ENCODE results near the gene STX18. TPM values are rescaled to one million over a fixed set of nuclear protein-coding genes. Genes with fewer than 3 reads are reported as not detected.

Gene STX18
- total and polyA plus RNA-seq, 10 of the 15 experiments (the other 5 are each of a cell fraction or from before 2014, with no cell fraction given), result 8.2 to 46.6 (median 31.1) TPM

GRCh38 chr4:4502694-4503311, 39.0 kb downstream of the STX18 start (continued):
- TF ChIP-seq ZNF24 (IDR thresholded peaks at IDR 0.05), result no peak
- TF ChIP-seq TARDBP (IDR thresholded peaks at IDR 0.05; ENCODE audit: borderline replicate concordance), result no peak
- no peak for TF ChIP-seq BRCA1 (IDR thresholded peaks at IDR 0.05; ENCODE audit: low read depth, low read length)
- TF ChIP-seq MEF2B (IDR thresholded peaks at IDR 0.05; ENCODE audit: partially characterized antibody, poor library complexity, severe bottlenecking), result no peak
- TF ChIP-seq ZNF687 (IDR thresholded peaks at IDR 0.05), result 0 out of 2 replicates have a peak, but pooled peaks have one; percentile 25
- no peak for TF ChIP-seq SMAD5 (IDR thresholded peaks at IDR 0.05; ENCODE audit: low read depth)
- no peak for TF ChIP-seq RCOR1 (conservative IDR thresholded peaks at IDR 0.05; ENCODE audit: low read depth, low read length)
- TF ChIP-seq, protein P1, sequence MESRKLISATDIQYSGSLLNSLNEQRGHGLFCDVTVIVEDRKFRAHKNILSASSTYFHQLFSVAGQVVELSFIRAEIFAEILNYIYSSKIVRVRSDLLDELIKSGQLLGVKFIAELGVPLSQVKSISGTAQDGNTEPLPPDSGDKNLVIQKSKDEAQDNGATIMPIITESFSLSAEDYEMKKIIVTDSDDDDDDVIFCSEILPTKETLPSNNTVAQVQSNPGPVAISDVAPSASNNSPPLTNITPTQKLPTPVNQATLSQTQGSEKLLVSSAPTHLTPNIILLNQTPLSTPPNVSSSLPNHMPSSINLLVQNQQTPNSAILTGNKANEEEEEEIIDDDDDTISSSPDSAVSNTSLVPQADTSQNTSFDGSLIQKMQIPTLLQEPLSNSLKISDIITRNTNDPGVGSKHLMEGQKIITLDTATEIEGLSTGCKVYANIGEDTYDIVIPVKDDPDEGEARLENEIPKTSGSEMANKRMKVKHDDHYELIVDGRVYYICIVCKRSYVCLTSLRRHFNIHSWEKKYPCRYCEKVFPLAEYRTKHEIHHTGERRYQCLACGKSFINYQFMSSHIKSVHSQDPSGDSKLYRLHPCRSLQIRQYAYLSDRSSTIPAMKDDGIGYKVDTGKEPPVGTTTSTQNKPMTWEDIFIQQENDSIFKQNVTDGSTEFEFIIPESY (IDR thresholded peaks at IDR 0.05), result no peak
- TF ChIP-seq SUPT20H (IDR thresholded peaks at IDR 0.05; ENCODE audit: borderline replicate concordance, control insufficient read depth, low read depth, low read length), result no peak
- TF ChIP-seq, protein P2, sequence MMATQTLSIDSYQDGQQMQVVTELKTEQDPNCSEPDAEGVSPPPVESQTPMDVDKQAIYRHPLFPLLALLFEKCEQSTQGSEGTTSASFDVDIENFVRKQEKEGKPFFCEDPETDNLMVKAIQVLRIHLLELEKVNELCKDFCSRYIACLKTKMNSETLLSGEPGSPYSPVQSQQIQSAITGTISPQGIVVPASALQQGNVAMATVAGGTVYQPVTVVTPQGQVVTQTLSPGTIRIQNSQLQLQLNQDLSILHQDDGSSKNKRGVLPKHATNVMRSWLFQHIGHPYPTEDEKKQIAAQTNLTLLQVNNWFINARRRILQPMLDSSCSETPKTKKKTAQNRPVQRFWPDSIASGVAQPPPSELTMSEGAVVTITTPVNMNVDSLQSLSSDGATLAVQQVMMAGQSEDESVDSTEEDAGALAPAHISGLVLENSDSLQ (IDR thresholded peaks at IDR 0.05), result no peak; the same call in 1 of the 2 replicates
- TF ChIP-seq, protein P3, sequence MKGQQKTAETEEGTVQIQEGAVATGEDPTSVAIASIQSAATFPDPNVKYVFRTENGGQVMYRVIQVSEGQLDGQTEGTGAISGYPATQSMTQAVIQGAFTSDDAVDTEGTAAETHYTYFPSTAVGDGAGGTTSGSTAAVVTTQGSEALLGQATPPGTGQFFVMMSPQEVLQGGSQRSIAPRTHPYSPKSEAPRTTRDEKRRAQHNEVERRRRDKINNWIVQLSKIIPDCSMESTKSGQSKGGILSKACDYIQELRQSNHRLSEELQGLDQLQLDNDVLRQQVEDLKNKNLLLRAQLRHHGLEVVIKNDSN (IDR thresholded peaks at IDR 0.05; ENCODE audit: borderline replicate concordance, extremely low read length, insufficient read depth, low read depth, low read length), result no peak
- TF ChIP-seq, protein P4, sequence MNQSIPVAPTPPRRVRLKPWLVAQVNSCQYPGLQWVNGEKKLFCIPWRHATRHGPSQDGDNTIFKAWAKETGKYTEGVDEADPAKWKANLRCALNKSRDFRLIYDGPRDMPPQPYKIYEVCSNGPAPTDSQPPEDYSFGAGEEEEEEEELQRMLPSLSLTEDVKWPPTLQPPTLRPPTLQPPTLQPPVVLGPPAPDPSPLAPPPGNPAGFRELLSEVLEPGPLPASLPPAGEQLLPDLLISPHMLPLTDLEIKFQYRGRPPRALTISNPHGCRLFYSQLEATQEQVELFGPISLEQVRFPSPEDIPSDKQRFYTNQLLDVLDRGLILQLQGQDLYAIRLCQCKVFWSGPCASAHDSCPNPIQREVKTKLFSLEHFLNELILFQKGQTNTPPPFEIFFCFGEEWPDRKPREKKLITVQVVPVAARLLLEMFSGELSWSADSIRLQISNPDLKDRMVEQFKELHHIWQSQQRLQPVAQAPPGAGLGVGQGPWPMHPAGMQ (IDR thresholded peaks at IDR 0.05; ENCODE audit: borderline replicate concordance), result no peak
- peak; percentile 66 for TF ChIP-seq POLR2AphosphoS5 (IDR thresholded peaks at IDR 0.05; ENCODE audit: low read length)
- no peak for TF ChIP-seq SUZ12 (IDR thresholded peaks at IDR 0.05; ENCODE audit: unreplicated experiment)
- no peak for TF ChIP-seq NFIC (IDR thresholded peaks at IDR 0.05; ENCODE audit: low read depth, low read length)
- TF ChIP-seq PRDM15 (CRISPR knock-in tag; IDR thresholded peaks at IDR 0.05), result no peak
